HG03469 (cell line): ENCODE measurements around the gene PALLD.

Experiments
- ATAC-seq: cut with Tn5 transposase; IDR thresholded peaks from one replicate; pipeline ENCODE4 v1.9.1; 2021; ENCODE audit warnings: mild to moderate bottlenecking, moderate library complexity, moderate number of reproducible peaks; ENCODE audit not compliant: unreplicated experiment

PALLD gene

DNA sequence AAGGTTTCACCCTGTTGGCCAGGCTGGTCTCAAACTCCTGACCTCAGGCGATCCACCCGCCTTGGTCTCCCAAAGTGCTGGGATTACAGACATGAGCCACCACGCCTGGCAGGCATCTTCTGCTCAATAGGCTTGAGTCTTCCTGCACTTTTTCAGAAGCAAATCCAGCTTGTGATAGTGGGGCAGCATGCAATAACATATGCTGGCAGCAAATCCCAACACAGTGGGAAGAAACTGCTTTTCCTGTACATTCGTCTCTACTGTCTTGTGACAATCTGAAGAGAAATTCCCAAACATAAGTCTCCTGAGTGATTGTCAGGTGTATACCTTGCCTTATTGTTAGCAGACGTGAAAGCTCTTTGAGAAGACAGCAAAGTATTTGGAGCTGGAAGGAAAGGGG lies 145.7 kb downstream of the PALLD start:
- no peak for ATAC-seq

GRCh38 chr4:168643111-168643795 lies 146.4 kb downstream of the PALLD start:
- no peak for ATAC-seq

GRCh38 chr4:168643796-168644159 lies 146.9 kb downstream of the PALLD start:
- ATAC-seq = no peak

- ATAC-seq = no peak
Observed at GRCh38 chr4:168646001-168646768, 149.3 kb downstream of the PALLD start.

GRCh38 chr4:168647646-168648375 lies 151.0 kb downstream of the PALLD start:
- no peak for ATAC-seq

- ATAC-seq = no peak
Observed at GRCh38 chr4:168648494-168648893, 151.6 kb downstream of the PALLD start.

GRCh38 chr4:168648929-168649328 lies 152.1 kb downstream of the PALLD start:
- ATAC-seq = no peak

DNA sequence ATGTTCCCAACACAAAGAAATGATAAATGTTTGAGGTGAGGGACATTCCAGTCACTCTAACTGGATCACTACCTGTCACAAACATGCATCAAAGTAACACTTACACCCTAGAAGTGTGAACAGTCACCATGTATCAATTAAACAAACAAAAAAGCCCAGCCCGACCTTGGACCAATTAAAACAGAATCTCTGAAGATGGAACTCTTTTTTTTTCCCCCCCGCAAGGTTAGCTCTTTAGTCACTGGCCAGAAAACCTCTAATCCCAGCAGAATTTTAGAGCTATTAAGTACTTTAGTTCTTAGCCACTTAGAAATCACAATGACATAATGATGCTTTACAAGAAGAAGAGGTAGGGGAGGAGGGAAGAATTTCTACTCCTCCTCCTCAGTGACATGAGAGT lies 154.5 kb downstream of the PALLD start:
- ATAC-seq = no peak

DNA sequence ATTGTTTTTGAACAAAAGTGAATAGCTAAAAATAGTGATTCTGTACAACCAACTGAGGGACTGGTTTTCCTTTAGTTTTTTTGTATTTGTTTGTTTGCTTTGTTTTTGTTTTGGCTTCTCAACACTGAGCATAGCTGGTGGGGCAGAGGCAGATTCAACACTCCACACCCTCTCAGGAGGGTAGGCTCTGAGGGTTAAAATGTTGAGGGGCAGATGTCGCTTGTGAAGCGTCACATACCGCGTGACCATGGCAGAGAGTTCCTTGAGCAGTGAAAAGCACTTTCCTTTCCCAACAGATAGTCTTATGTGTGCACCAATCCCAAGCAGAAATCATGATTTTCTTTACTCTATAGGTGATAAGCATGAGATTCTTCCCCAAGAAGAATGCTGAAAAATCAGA lies 155.0 kb downstream of the PALLD start:
- no peak for ATAC-seq

GRCh38 chr4:168652755-168653154 lies 155.9 kb downstream of the PALLD start:
- ATAC-seq = no peak

DNA sequence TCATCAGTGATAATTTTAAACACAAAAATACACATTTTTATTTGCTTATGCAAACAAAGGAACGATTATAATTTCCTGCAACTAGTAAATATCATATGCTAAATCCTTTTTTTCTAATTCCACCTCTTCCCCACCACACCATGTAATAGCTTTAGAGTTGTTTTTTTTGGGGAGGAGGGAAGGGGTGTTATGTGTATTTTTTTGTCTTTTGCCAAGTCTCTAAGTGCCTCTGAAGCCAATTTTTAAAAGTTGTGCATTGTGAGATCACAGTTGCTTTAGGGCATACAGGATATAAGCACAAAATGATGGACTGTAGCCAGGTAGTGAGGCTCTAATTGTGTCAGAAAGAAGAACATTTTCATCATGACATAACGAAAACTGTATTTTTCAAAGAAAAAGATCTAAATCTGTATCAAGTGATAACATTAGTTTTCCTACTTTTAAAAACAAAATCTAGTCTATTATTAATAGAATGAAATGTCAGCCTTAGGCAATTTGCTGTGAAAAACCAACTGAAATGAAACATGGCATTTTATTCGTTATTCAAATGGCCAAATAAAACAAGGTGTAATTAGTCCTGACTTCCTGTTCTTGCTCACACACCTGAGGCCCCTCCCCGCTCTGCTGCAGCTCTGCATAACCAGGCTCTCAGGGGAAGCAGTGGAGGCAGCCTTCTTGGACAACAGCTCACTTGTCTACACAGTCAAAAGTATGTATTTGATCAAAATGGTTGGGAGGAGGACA lies 157.4 kb downstream of the PALLD start:
- no peak for ATAC-seq

- no peak for ATAC-seq
Observed at GRCh38 chr4:168654848-168655174, 158.0 kb downstream of the PALLD start.

DNA sequence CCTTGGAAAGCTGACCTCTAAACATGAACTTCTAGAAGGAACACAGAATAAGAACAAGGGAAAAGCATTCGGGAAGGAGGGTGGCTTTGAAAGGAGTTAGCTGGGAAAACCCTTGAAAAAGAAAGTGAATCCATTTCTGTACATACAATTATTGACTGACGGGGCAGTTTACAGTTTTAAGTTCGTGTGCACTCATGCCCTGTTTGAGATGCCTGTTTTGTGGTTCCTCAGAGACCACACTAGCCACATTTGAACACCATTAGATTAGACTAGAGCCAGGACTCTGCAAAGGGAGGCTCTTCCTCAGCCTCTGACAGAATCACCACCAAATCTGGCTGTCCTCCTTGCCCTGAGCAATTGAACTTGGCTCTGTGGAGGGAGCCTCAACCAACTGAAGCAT lies 158.3 kb downstream of the PALLD start:
- no peak for ATAC-seq

GRCh38 chr4:168656055-168656660 lies 159.3 kb downstream of the PALLD start:
- no peak for ATAC-seq

- no peak for ATAC-seq
Observed at GRCh38 chr4:168656946-168657473, 160.2 kb downstream of the PALLD start.

DNA sequence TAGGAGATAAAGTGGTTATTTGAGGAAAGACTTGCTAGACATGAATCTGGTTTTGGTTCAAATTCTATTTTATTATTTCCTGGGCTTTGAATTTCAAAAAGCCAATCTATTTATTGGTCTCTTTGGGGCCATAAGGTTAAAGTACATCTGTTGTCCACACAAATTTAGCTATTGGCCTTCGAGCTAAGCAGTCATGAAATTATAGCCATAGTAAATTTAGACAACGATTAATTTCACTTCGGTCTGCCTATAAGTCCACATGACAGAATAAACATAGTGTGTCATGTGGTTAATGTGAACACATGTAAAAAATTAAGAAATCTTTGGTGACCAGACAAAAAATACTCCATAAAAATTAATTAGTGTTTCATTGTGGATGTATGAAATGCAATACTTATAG lies 161.9 kb downstream of the PALLD start:
- ATAC-seq = no peak

GRCh38 chr4:168659741-168660465 lies 163.1 kb downstream of the PALLD start:
- no peak for ATAC-seq

DNA sequence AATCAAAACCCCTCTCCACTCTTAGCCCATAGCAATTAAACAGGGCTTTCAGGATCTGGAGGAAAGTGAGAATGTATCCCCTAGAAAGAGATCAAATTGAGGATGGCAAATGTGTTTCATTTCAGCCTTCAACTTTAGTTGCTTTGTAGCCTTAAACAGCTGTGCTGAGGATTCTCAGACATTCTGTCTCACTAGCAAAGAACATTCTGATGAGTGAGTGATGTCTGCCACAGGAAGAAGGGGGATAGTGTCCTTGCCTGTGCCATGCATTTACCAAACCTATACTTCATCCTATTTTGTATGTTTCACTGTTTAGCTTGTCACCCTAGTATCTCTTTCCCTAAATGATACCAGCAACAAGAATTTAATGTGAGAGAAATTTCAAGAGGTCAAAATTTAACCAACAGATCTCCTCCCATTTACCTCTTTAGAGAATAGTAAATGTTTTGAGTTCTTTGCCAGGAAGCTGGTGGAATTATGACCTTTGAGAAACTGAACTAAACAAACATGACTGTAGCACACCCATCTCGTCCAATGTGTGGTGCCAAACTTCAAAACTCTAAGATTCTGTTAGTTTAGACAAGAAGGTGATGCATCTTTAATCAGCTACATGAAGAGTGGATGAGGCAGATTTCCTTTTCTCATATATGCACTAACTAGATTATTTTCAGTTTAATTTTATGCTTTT lies 165.6 kb downstream of the PALLD start:
- no peak for ATAC-seq

DNA sequence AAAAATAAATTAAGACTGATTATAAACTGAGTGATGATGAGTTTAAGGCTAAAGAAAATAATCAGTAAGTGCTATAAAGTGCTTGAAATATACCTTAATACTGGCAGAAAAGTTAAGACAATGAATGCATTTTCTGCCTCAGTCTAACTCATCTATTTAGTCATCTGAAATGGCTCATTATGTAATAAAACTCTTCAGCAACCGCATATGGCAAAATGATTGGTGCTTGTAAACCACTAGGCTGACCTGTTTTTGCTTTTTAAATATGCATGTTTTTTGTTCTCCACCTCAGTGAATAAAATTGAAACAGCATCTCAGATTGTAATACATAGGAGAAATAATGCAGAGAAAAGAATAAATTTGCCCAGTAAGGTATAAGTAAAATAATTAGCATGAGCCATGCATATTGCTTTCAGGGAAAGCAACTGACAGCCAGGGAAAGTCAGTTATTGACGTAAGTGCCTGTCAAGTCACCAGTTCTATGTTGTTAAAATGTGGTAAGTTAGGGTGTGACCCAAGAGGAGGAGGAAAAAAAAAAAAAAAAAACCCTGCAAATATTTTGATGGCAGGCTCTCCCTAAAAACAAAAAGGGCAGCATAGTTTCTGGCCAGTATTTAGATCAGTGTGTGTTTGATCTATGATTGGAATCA lies 167.5 kb downstream of the PALLD start:
- ATAC-seq = no peak
